Measurements from ENCODE around the gene SAMD1.

SAMD1 gene

DNA sequence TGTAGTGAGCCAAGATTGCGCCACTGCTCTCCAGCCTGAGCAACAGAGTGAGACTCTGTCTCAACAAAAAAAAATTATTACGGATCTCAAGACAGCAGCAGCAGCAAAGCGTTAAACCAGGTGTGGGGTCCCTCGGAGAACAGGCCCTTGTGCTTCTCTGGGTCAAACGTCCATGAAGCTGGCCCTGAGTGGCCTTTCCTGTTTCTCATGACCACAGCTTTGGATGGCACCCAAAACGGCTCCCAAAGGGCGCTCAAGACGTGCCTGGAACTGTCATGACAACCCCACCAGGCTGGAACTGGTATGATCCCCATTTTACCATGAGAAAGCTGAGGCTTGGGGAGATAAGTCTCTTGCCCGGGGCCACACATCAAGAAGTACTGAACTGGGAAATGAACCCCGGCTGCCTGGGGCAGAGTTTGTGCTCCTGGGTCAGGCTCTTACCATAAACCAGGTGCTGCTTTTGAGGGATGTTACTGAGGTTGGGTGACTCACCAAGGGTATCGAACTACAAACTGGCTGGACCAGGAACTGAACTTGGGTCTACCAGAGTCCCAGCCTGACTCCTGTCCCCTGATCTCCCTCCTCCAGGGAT, 11.6 kb upstream of the SAMD1 start:
- no peak overlapping the region for H3K4me3 ChIP-seq (ENCODE audit: low read length)
- no peaks in the 10 kb centered on the region for H3K27me3 ChIP-seq (ENCODE audit: control insufficient read depth, insufficient read depth, low read length)
- no peak for DNase-seq (ENCODE audit: low read depth, low spot score)
- no peaks in the 10 kb centered on the region for H3K9me3 ChIP-seq (ENCODE audit: control insufficient read depth, insufficient read depth, low read length)
- no peak overlapping the region for H3K27ac ChIP-seq (ENCODE audit: low read length)
- H3K36me3 ChIP-seq (ENCODE audit: control insufficient read depth, insufficient read depth, low read length): no peaks in the 10 kb centered on the region; the same call in 1 of the 2 replicates
- no peaks in the 10 kb centered on the region for H3K4me1 ChIP-seq (ENCODE audit: control insufficient read depth, insufficient read depth, low read length)
- WGBS (ENCODE audit: insufficient coverage, insufficient read length): no CpG with 5 or more reads among the region's 11 CpGs

- Histone ChIP-seq H3K36me3 (ENCODE audit: control insufficient read depth, insufficient read depth, low read length) (no peaks in the 10 kb centered on the region; the same call in 1 of the 2 replicates), H3K4me3 (ENCODE audit: low read length) (no peak overlapping the region), H3K27me3 (ENCODE audit: control insufficient read depth, insufficient read depth, low read length) (no peaks in the 10 kb centered on the region), H3K9me3 (ENCODE audit: control insufficient read depth, insufficient read depth, low read length) (no peaks in the 10 kb centered on the region), H3K27ac (ENCODE audit: low read length) (no peak overlapping the region), H3K4me1 (ENCODE audit: control insufficient read depth, insufficient read depth, low read length) (no peaks in the 10 kb centered on the region)
- no CpG with 5 or more reads among the region's 6 CpGs for WGBS (ENCODE audit: insufficient coverage, insufficient read length)
- no peak for DNase-seq (ENCODE audit: low read depth, low spot score)
These were observed 10.5 kb upstream of the SAMD1 start for GRCh38 chr19:14101003-14101545.

DNA sequence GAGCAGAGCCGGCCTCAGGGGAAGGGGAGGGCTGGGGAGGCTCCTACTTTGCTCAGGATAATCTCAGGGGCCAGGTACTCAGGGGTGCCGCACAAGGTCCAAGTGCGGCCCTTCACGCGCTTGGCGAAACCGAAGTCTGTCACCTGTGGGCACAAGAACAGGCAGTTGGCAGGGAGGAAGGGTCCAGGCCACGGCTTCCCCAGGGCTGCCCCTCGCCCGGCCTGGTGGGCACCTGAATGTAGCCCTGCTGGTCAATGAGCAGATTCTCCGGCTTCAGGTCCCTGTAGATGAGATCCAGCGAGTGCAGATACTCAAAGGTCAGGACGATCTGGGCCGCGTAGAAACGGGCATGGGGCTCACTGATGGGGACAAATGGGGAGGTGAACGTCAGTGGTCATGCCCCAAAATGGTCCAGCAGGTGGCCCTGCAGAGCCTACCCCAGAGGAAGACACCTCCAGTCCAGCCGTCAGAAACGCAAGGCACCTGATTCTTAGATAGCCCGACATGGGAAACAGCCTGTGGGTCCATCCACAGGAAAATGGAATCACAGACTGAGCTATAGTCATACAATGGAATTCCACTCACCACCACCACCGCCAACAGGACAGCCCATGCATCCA, 7.1 kb upstream of the SAMD1 start:
- no peak for DNase-seq (ENCODE audit: low read depth, low spot score)
- no peak overlapping the region for H3K4me3 ChIP-seq (ENCODE audit: low read length)
- no peaks in the 10 kb centered on the region for H3K9me3 ChIP-seq (ENCODE audit: control insufficient read depth, insufficient read depth, low read length)
- H3K36me3 ChIP-seq (ENCODE audit: control insufficient read depth, insufficient read depth, low read length): no peaks in the 10 kb centered on the region
- no CpG with 5 or more reads among the region's 21 CpGs for WGBS (ENCODE audit: insufficient coverage, insufficient read length)
- no peaks in the 10 kb centered on the region for H3K4me1 ChIP-seq (ENCODE audit: control insufficient read depth, insufficient read depth, low read length)
- H3K27me3 ChIP-seq (ENCODE audit: control insufficient read depth, insufficient read depth, low read length): no peaks in the 10 kb centered on the region
- H3K27ac ChIP-seq (ENCODE audit: low read length): no peak overlapping the region

DNA sequence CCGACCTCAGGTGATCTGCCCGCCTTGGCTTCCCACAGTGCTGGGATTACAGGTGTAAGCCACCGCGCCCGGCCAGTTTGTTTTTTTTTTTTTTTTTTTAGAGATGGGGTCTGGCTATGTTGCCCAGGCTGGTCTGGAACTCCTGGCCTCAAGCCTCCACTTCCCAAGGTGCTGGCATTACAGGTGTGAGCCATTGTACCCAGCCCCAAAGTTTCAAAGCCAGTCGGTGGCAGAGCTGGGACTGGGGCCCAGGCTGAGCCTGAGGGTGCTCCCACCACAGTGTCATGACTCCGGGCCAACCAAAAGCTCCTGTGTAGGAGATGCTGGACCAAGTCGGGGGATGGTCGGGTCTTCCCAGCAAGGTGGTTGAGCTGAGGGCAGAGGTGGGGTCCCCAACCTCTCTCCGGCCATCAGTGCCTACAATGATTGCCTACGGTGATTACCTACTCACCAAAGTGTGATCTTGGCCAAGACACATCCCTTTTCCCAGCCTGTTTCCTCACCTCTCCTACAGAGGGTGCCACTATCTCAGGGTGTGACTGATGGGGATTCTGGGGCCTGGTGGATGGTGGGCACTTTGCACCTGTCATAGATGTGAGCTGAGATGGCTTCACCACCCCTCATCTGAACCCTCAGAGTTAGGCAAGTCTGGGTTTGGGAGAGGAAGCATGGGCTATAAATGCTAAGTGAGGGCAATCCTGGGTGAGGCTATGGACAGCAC, 5.9 kb upstream of the SAMD1 start:
- DNase-seq (ENCODE audit: low read depth, low spot score): no peak
- H3K9me3 ChIP-seq (ENCODE audit: control insufficient read depth, insufficient read depth, low read length): no peaks in the 10 kb centered on the region
- no peaks in the 10 kb centered on the region for H3K27me3 ChIP-seq (ENCODE audit: control insufficient read depth, insufficient read depth, low read length)
- H3K36me3 ChIP-seq (ENCODE audit: control insufficient read depth, insufficient read depth, low read length): no peaks in the 10 kb centered on the region
- H3K4me1 ChIP-seq (ENCODE audit: control insufficient read depth, insufficient read depth, low read length): 0 out of 2 replicates have a peak, but pooled peaks cover 1% of the 10 kb centered on the region
- no peak overlapping the region for H3K27ac ChIP-seq (ENCODE audit: low read length)
- no CpG with 5 or more reads among the region's 11 CpGs for WGBS (ENCODE audit: insufficient coverage, insufficient read length)
- no peak overlapping the region for H3K4me3 ChIP-seq (ENCODE audit: low read length)

DNA sequence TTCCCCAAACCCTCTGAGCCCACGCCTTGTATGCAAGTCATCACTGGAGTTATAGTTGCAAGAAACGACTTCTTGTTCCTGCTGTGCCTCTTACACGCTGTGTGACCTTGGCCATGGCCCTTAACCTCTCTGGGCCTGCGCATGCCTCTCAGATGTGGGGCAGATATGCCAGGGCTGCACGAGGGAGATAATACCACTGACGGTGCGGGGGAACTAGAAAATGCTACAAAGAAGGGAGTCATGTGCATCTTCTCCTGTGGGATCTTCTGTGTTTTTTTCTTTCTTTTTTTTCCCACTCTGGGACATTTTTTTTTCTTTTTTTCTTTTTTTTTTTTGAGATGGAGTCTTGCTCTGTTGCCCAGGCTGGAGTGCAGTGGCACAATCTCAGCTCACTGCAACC, 4.3 kb upstream of the SAMD1 start:
- no CpG with 5 or more reads among the region's 7 CpGs for WGBS (ENCODE audit: insufficient coverage, insufficient read length)
- Histone ChIP-seq H3K36me3 (ENCODE audit: control insufficient read depth, insufficient read depth, low read length) (no peaks in the 10 kb centered on the region), H3K4me1 (ENCODE audit: control insufficient read depth, insufficient read depth, low read length) (0 out of 2 replicates have a peak, but pooled peaks cover 1% of the 10 kb centered on the region), H3K9me3 (ENCODE audit: control insufficient read depth, insufficient read depth, low read length) (no peaks in the 10 kb centered on the region), H3K4me3 (ENCODE audit: low read length) (no peak overlapping the region), H3K27ac (ENCODE audit: low read length) (no peak overlapping the region), H3K27me3 (ENCODE audit: control insufficient read depth, insufficient read depth, low read length) (no peaks in the 10 kb centered on the region)
- DNase-seq (ENCODE audit: low read depth, low spot score): no peak

DNA sequence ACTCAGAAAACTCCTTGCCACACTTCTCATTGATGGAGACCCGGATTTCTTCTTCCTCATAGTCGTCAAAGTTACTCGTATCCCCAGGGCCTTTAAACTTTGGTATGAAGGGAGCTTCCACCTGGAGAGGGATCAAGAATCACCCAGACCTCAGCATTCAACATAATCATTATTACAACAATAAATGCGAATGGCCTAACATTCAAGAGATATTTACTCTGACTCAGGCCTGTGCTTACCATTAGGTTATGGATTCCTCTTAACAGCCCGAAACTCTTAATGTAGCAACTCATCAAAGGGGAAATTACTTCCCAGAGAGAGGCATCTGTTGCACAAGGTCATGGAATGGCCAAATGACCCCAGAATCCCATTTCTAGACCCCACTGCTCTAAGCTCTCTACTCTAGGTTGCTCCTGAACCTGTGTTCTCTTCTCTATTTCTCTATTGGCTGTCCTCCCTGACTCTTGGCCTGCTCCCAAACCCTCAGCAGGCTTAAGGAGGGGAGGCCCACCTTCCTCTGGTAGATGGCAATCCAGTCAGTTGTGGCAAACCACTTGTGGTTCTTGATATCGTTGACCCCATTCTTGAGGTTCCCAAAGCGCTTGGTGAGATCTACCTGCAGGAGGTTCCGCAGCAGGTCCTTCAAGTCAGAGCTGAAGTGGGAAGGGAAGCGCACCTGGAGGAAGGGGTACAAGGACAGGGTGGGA, 2.7 kb upstream of the SAMD1 start:
- peaks cover 5% of the 10 kb centered on the region for H3K36me3 ChIP-seq (ENCODE audit: control insufficient read depth, insufficient read depth, low read length)
- no peaks in the 10 kb centered on the region for H3K9me3 ChIP-seq (ENCODE audit: control insufficient read depth, insufficient read depth, low read length)
- H3K4me1 ChIP-seq (ENCODE audit: control insufficient read depth, insufficient read depth, low read length): peaks cover 3% of the 10 kb centered on the region; the same call in 1 of the 2 replicates
- no CpG with 5 or more reads among the region's 9 CpGs for WGBS (ENCODE audit: insufficient coverage, insufficient read length)
- H3K27ac ChIP-seq (ENCODE audit: low read length): no peak overlapping the region
- DNase-seq (ENCODE audit: low read depth, low spot score): no peak
- no peaks in the 10 kb centered on the region for H3K27me3 ChIP-seq (ENCODE audit: control insufficient read depth, insufficient read depth, low read length)
- H3K4me3 ChIP-seq (ENCODE audit: low read length): no peak overlapping the region

GRCh38 chr19:14091813-14092462, 1.4 kb upstream of the SAMD1 start:
- H3K27ac ChIP-seq (ENCODE audit: low read length): no peak overlapping the region
- H3K4me1 ChIP-seq (ENCODE audit: control insufficient read depth, insufficient read depth, low read length): peaks cover 3% of the 10 kb centered on the region; the same call in 1 of the 2 replicates
- H3K9me3 ChIP-seq (ENCODE audit: control insufficient read depth, insufficient read depth, low read length): no peaks in the 10 kb centered on the region
- no CpG with 5 or more reads among the region's 15 CpGs for WGBS (ENCODE audit: insufficient coverage, insufficient read length)
- peaks cover 8% of the 10 kb centered on the region for H3K36me3 ChIP-seq (ENCODE audit: control insufficient read depth, insufficient read depth, low read length)
- peak overlapping the region; percentile 89; the same call in 1 of the 2 replicates for H3K4me3 ChIP-seq (ENCODE audit: low read length)
- no peak for DNase-seq (ENCODE audit: low read depth, low spot score)
- H3K27me3 ChIP-seq (ENCODE audit: control insufficient read depth, insufficient read depth, low read length): no peaks in the 10 kb centered on the region

GRCh38 chr19:14091081-14091812, 696 bp upstream of the SAMD1 start:
- peaks cover 8% of the 10 kb centered on the region for H3K36me3 ChIP-seq (ENCODE audit: control insufficient read depth, insufficient read depth, low read length)
- no peaks in the 10 kb centered on the region for H3K9me3 ChIP-seq (ENCODE audit: control insufficient read depth, insufficient read depth, low read length)
- peaks cover 3% of the 10 kb centered on the region; the same call in 1 of the 2 replicates for H3K4me1 ChIP-seq (ENCODE audit: control insufficient read depth, insufficient read depth, low read length)
- H3K4me3 ChIP-seq (ENCODE audit: low read length): peak overlapping the region; percentile 89
- no peak for DNase-seq (ENCODE audit: low read depth, low spot score)
- H3K27me3 ChIP-seq (ENCODE audit: control insufficient read depth, insufficient read depth, low read length): no peaks in the 10 kb centered on the region
- no CpG with 5 or more reads among the region's 72 CpGs for WGBS (ENCODE audit: insufficient coverage, insufficient read length)
- no peak overlapping the region for H3K27ac ChIP-seq (ENCODE audit: low read length)

GRCh38 chr19:14089662-14090508, 666 bp downstream of the SAMD1 start:
- no peak for DNase-seq (ENCODE audit: low read depth, low spot score)
- Histone ChIP-seq H3K27ac (ENCODE audit: low read length) (no peak overlapping the region), H3K9me3 (ENCODE audit: control insufficient read depth, insufficient read depth, low read length) (no peaks in the 10 kb centered on the region), H3K27me3 (ENCODE audit: control insufficient read depth, insufficient read depth, low read length) (no peaks in the 10 kb centered on the region), H3K4me1 (ENCODE audit: control insufficient read depth, insufficient read depth, low read length) (peaks cover 3% of the 10 kb centered on the region; the same call in 1 of the 2 replicates), H3K4me3 (ENCODE audit: low read length) (peak overlapping the region; percentile 93; the same call in 1 of the 2 replicates), H3K36me3 (ENCODE audit: control insufficient read depth, insufficient read depth, low read length) (peaks cover 8% of the 10 kb centered on the region)
- WGBS (ENCODE audit: insufficient coverage, insufficient read length): no CpG with 5 or more reads among the region's 142 CpGs
